ENCODE data around the gene DIPK1C. TPM values are rescaled to one million over a fixed set of nuclear protein-coding genes. Genes with fewer than 3 reads are reported as not detected.

Gene DIPK1C
- total RNA-seq, 1 experiment from 2014 or later = 0.26 TPM

- Histone ChIP-seq H3K27me3 (ENCODE audit: control insufficient read depth, insufficient read depth, low read length) (peaks cover 25% of the 10 kb centered on the region), H3K4me3 (ENCODE audit: low read depth in 2 of 2, low read length in 2 of 2) (no peak overlapping the region), H3K27ac (ENCODE audit: low read length) (no peak overlapping the region), H3K36me3 (ENCODE audit: control insufficient read depth, insufficient read depth, low read length) (no peaks in the 10 kb centered on the region), H3K9me3 (ENCODE audit: control insufficient read depth, insufficient read depth, low read depth, low read length) (no peaks in the 10 kb centered on the region), H3K4me1 (ENCODE audit: control insufficient read depth, insufficient read depth, low read length) (0 out of 2 replicates have a peak, but pooled peaks cover 5% of the 10 kb centered on the region)
- no TSS peak for BruUV-seq (replicated peaks)
- DNase-seq (ENCODE audit: low read depth, low spot score) (no peak), ATAC-seq (no peak)
- intact Hi-C loops (cut with micrococcal nuclease; ENCODE audit: unreplicated experiment) (no loop called here), in situ Hi-C loops (cut with HindIII; ENCODE audit: low pct_unique_long_range_greater_than_20kb, low sequenced_read_pairs) (no loop called here)
- ChIA-PET POLR2A (no interaction called here), CTCF (no interaction called here)
- TF ChIP-seq TCF7L2 (IDR thresholded peaks at IDR 0.05; ENCODE audit: low read depth, low read length) (no peak), REST (IDR thresholded peaks at IDR 0.05; ENCODE audit: insufficient read depth in 1 of 2, low read depth in 2 of 2, low read length in 1 of 2) (no peak), SIN3A (IDR thresholded peaks at IDR 0.05; ENCODE audit: borderline replicate concordance, insufficient read depth, low read depth, low read length) (no peak), CTCF (IDR thresholded peaks at IDR 0.05) (no peak), POLR2AphosphoS5 (IDR thresholded peaks at IDR 0.05; ENCODE audit: low read depth, low read length) (no peak)
Observed at GRCh38 chr18:74411475-74411874, 45.6 kb downstream of the DIPK1C start.

GRCh38 chr18:74410441-74410992 lies 46.6 kb downstream of the DIPK1C start:
- ChIA-PET POLR2A (interaction anchor here (0.5 kb wide), 1 partner anchor 21 kb away, joined by 3 read pairs; no protein-coding TSS in a partner anchor), CTCF (no interaction called here)
- Histone ChIP-seq H3K4me3 (ENCODE audit: low read depth in 2 of 2, low read length in 2 of 2) (no peak overlapping the region), H3K27me3 (ENCODE audit: control insufficient read depth, insufficient read depth, low read length) (peaks cover 21% of the 10 kb centered on the region), H3K4me1 (ENCODE audit: control insufficient read depth, insufficient read depth, low read length) (0 out of 2 replicates have a peak, but pooled peaks cover 5% of the 10 kb centered on the region), H3K36me3 (ENCODE audit: control insufficient read depth, insufficient read depth, low read length) (no peaks in the 10 kb centered on the region), H3K9me3 (ENCODE audit: control insufficient read depth, insufficient read depth, low read depth, low read length) (no peaks in the 10 kb centered on the region), H3K27ac (ENCODE audit: low read length) (no peak overlapping the region)
- DNase-seq (ENCODE audit: low read depth, low spot score) (no peak), ATAC-seq (0 out of 2 replicates have a peak, but pooled peaks have one; percentile 24)
- BruUV-seq (replicated peaks) = no TSS peak
- TF ChIP-seq POLR2AphosphoS5 (IDR thresholded peaks at IDR 0.05; ENCODE audit: low read depth, low read length) = no peak
- no peak for TF ChIP-seq TCF7L2 (IDR thresholded peaks at IDR 0.05; ENCODE audit: low read depth, low read length)
- TF ChIP-seq REST (IDR thresholded peaks at IDR 0.05; ENCODE audit: insufficient read depth in 1 of 2, low read depth in 2 of 2, low read length in 1 of 2) = no peak
- no peak for TF ChIP-seq SIN3A (IDR thresholded peaks at IDR 0.05; ENCODE audit: borderline replicate concordance, insufficient read depth, low read depth, low read length)
- no peak for TF ChIP-seq CTCF (IDR thresholded peaks at IDR 0.05)
- in situ Hi-C loops (cut with HindIII; ENCODE audit: low pct_unique_long_range_greater_than_20kb, low sequenced_read_pairs) (no loop called here), intact Hi-C loops (cut with micrococcal nuclease; ENCODE audit: unreplicated experiment) (no loop called here)

Measured in Panc1 (cell line).